Endothelial cell of umbilical vein (primary cell): ENCODE results near the gene NDUFAF8.

ENCODE experiments used
- POLR2A ChIP-seq: IDR thresholded peaks from 2 replicates; pipeline ENCODE4 v1.6.1; 2012; ENCODE audit warnings: low read depth, mild to moderate bottlenecking, control low read depth, low read length
- TF ChIP-seq, protein P1 (sequence below), 2 donors: IDR thresholded peaks; 1 replicate in 1 of 2; 2 replicates in 1 of 2; pipeline ENCODE4 v1.5.1; 2011; ENCODE audit warnings: low read length in 2 of 2, mild to moderate bottlenecking in 2 of 2, moderate library complexity in 2 of 2, control low read depth in 1 of 2, inconsistent platforms in 1 of 2, low read depth in 1 of 2; ENCODE audit not compliant: insufficient read depth in 1 of 2; ENCODE audit errors: extremely low read depth in 1 of 2

- TF ChIP-seq, protein P1, sequence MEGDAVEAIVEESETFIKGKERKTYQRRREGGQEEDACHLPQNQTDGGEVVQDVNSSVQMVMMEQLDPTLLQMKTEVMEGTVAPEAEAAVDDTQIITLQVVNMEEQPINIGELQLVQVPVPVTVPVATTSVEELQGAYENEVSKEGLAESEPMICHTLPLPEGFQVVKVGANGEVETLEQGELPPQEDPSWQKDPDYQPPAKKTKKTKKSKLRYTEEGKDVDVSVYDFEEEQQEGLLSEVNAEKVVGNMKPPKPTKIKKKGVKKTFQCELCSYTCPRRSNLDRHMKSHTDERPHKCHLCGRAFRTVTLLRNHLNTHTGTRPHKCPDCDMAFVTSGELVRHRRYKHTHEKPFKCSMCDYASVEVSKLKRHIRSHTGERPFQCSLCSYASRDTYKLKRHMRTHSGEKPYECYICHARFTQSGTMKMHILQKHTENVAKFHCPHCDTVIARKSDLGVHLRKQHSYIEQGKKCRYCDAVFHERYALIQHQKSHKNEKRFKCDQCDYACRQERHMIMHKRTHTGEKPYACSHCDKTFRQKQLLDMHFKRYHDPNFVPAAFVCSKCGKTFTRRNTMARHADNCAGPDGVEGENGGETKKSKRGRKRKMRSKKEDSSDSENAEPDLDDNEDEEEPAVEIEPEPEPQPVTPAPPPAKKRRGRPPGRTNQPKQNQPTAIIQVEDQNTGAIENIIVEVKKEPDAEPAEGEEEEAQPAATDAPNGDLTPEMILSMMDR (IDR thresholded peaks at IDR 0.05; ENCODE audit: extremely low read depth in 1 of 2, insufficient read depth in 1 of 2, low read depth in 1 of 2, low read length in 2 of 2), result no peak
- TF ChIP-seq POLR2A, result no peak
These were observed 17.1 kb upstream of the NDUFAF8 start for GRCh38 chr17:81221842-81222619.
